Embryonic facial prominence (tissue), 1 donor: ENCODE data around the gene STOML2.

ENCODE experiments used
- DNase-seq: peaks from one replicate; pipeline ENCODE4 v3.0.0-alpha.2; 2016; ENCODE audit errors: extremely low spot score

STOML2 gene

DNA sequence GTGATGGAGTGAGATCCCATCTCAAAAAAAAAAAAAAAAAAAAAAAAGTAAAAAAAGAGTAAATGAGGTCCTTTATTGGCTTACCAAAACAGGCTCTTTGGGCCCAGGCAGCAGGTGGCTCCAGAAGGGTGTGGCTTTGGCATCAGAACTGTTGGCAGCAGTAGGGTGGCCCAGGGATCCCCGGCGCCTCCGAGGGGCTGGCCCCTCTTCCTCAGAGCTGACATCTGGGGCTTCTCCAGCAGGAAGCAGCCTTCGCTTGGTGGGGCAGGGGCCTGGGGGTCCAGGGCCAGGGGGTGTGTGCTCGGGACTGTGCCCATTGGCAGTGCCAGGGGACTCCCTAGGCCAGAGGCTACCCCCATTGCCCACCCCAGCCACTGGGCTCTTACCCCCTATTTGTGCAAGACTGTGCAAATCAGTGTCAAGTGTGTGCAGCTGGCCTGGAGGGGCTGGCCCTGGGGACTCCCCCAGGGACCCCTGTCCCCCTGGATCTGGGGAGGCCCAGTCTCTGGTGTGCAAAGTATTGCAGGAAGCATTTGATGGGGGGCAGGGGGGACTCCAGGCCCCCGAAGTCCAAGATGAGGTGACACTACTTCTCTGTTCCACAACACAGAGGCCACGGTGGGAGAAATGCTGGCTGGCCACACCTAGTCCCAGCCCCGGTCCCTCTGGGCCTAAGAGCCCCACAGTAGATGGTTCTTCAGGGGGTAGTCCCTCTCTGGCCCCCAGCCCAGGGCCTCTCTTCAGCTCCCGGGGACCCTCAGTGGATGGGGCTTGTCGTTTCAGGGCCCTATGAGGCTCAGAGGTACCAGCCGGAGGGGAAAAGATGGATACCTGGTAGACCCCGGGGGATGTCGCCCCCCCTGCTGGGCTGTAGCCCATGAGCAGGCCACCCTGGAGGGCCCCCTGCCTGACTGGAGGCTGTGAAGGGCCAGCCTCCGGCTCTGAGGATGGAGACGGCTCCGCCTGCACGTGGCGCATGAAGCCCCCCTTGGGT lies 4.7 kb upstream of the STOML2 start:
- no peak for DNase-seq

DNA sequence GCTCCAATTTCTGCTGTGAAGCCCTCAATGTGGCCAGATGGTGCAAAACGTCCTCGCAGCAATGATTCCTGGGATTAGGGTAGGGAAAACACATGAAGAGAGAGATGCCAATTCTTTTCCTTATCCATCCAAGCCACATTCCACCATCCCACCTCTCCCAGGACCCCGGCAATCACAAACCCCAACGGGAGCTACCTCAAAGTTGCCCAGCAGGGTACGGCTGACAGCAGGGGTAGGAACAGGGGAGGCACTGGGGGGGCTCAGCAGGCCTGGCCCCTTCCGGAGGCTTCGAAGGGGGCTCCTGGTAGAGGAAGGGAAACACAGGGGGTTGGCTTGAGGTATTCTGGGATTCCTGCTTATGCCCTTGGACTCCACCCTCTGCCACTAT lies 3.4 kb upstream of the STOML2 start:
- DNase-seq: no peak

- DNase-seq: no peak
These were observed 2.8 kb upstream of the STOML2 start for GRCh38 chr9:35105571-35106342.

DNA sequence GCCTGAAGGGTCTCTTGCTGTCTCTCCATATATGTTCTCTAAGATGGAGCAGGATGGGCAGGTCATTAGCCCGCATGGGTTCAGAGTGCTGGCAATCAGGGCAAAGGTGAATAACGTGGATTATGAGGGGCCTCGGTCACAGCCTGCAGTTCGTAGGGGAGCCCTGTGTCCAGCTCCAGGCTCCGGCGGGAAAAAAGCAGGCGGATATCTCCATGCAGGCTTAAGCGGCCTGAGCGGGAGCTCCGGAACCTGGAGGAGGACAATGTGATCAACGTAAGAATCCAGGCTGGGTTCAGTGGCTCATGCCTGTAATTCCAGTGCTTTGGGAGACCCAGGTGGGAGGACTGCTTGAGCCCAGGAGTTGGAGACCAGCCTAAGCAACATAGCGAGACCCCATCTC lies 2.2 kb upstream of the STOML2 start:
- DNase-seq: no peak

DNA sequence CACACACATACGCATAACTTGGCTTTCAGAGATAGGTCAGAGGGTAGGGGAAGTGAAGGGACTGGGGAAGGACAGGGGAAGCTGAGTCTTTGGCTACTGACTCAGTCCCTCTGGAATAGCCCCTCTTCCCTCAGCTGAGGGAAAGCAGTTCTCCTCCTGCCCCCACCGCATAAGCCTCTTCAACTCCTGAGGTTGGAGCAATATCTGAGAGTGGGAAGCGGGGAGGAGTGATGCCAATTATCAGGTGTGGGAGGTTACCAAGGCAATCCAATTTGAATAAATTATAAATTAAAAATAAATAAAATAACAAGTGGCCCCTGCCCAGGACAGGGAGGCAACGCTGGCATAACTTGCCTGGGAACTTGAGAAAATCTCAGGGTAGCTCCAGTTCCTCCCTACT lies 1.7 kb upstream of the STOML2 start:
- no peak for DNase-seq

DNA sequence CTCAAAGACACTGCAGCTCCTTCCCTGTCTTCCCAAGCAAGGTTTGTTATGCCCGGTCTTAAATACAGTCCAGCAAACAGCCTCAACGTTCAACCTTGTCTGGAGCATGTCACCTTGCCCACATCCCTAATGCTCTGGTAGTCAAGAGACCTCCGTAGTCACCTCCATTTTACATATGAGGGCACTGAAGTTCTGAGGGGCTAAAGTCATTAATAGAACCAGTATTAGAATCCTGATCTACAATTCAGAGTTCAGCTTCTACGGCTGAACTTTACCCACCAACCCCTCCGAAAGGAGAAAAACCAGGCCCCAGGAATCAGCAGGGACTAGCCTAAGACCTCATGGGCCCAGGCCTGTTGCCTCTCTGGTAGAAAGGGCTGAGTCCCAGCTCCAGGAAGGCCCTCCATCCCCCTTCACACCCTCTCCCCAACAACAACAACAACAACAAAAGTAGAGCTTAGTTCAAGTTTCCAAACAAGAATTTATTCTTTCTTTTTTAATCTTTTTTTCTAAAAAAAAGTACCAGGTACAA lies 795 bp upstream of the STOML2 start:
- DNase-seq: no peak

GRCh38 chr9:35102465-35102768 lies 514 bp downstream of the STOML2 start:
- no peak for DNase-seq

- no peak for DNase-seq
These were observed 5.4 kb downstream of the STOML2 start for GRCh38 chr9:35097573-35097972.

DNA sequence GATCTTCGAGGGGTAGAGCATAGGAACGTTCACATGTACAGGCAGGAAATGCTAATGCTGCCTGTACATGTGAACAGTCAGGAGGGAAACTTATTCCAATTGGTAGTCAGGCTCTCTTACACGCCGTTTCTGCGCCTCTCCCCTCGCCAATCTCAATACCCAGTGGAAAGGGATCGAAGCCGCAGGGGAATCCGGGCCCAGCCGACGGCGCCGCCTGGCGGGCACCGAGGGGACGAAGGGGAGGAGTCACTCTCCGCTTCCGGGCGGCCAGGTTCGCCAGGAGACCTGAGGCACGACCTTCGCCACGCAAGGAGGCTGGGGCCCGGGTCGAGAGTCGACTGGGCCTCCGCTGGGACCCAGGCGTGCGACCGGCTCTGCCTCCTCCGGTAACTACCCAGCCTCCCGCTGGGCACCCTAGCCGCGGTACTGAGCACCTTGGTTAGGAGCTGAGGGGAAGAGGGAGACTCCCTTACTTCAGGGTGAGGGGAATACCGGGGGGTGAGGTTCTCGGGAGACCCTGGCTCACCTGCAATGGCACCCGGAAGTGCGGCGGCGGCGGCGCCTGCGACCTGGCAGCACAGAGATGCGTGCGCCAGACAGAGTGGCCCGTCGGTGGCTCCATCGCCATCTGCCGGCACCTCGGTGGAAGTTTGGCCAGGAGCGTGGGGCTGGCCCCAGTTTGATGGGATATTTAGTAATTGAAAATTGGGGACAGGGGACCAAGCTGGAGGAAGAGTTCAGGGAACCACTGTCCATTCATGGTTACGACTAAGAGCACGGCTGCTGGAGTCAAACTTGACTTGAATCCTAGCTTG lies 6.7 kb downstream of the STOML2 start, which contains the start of gene PIGO:
Gene PIGO (minus strand): TSS at position 557 of the 815 bp plus-strand sequence. CDS start 1,026 bp downstream, outside the sequence.
- peak; percentile 69 for DNase-seq

DNA sequence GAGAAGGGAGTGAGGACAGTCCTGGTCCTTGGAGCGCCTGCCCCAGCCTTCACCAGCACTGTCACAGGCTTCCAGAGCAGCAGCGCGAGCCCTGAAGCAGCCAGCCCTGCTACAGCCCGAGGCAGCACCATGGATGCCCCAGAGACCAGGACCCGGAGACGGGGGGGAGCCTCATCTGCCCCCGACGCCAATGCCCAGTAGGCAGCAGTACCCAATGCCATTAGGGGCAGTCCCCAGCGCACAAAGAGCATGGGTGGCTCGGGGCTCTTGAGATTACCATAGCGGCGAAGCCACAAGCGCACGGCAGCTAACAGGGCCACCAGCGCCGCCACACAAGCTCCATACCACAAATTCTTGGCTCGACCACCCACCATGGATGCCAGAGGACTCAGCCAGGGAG lies 11.4 kb downstream of the STOML2 start:
- no peak for DNase-seq

- no peak for DNase-seq
These were observed 13.5 kb downstream of the STOML2 start for GRCh38 chr9:35089434-35089833.

DNA sequence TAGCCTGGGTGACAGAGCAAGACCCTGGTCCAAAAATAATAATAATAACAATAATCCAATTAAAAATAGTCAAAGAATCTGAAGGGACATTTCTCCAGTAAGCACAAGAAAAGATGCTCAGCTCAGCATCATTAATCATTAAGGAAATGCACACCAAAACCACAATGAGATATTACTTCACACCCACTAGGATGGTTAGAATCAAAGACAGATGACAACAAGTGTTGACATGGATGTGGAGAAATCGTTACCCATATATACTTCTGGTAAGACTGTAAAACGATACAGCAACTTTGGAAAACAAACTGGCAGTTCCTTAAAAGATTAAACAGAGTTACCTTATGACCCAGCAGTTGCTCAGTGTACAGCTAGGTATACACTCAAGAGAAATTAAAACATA lies 17.9 kb downstream of the STOML2 start:
- no peak for DNase-seq

GRCh38 chr9:35079426-35080341 lies 23.2 kb downstream of the STOML2 start, which contains the start of gene FANCG:
Gene FANCG, minus strand, starts transcription at chr9:35079942. Its CDS starts 418 bp downstream, at chr9:35079524.
- peak; percentile 81 for DNase-seq

DNA sequence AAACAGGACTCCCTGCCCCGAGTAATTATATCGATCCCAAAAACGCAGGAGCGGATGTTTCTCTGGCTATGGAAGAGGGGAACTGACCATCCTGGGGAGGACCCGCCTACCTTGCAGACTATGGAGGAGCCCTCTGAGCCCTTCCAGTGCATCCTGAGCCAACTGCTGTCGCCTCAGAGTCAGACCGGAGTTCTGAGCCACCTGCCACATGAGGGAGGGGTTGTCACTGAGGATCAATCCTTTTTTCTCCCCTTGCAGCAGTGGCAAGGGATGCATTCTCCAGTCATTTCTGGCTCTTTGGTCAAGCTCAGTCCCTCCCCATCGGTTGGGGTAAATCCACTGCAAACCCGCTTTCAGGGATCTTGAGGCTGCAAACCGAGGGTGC lies 23.9 kb downstream of the STOML2 start:
- DNase-seq: no peak

DNA sequence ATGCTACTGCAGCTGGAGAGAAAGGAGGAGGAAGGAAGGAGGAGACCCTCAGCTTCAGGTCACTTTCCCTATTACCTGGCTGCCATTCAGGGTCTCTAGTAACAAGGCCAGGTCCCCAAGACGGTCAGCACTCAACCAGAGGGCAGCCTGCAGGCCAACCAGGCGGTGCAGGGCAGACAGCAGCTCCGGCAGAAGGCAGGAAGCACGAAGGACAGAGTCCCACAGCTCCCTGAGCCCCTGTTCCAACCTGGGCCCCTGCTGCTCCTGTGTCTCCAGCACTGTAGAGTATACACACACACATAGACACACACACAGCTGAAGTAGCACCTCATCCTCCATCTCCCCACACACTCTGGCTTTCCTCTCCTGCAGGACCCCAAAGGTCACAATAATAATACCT lies 24.9 kb downstream of the STOML2 start:
- no peak for DNase-seq

DNA sequence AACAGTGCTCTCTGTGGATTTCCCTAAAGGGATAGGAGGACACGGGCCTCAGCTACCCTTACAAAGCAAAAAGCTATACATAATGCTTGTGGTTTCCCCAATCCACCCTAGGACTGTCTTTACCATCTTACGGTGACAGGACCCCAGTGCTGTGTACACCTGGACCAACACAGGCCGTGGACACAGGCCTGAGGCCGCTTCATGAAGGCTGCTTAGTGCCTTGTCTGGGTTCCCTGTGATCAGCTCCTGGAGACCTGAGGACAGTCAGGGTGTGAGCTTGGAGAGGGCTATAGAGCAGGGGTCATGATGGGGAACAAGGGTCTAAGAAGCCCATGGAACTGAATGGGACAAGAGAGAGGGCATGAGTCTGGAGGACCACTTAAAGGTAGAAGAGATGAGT lies 26.1 kb downstream of the STOML2 start:
- DNase-seq: no peak

GRCh38 chr9:35075358-35075757 lies 27.6 kb downstream of the STOML2 start:
- no peak for DNase-seq

DNA sequence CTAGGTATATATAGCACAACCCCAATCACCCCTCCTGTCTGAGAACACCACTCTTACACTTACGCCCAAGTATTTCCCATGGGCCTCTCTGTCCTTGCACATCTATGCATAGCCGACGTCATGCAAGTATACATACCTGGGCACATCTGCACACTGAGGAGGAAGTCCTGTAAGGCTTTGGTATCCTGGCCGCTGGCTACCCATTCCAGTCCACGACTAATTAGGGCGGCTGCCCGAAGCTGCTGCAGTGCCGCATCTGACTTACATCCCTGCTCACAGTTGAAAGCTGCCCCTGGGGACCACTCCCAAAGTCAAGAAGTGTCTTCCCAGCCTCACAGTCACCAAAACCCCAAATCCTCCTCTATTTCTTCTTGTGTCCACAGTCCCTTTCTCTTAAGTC lies 28.1 kb downstream of the STOML2 start:
- no peak for DNase-seq

GRCh38 chr9:35074141-35074540 lies 28.8 kb downstream of the STOML2 start:
- DNase-seq: no peak

DNA sequence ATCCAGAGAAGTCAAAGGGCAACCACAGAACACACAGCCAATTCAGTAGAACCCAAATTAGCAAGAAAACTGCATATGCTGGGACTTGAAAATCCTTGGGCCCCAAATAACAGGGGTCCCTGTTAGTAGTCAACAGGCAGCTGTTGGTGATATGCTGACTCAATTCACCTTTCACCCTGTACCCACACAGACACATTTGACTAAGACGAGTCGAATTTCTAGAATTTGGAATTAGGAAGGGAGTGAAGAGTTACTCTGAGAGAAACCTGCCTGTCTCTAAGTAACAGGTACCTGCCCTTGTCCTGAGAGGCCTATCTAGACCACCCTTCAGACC lies 29.7 kb downstream of the STOML2 start:
- DNase-seq: no peak
